GM20000 (cell line): ENCODE results near the gene TOX2.

Experiments used
- DNase-seq: peaks from one replicate; pipeline ENCODE4 v3.0.0; 2012; ENCODE audit warnings: low spot score
- CTCF ChIP-seq: IDR thresholded peaks from 2 replicates; pipeline ENCODE4 v1.5.1; 2012; ENCODE audit warnings: mild to moderate bottlenecking, control low read depth; ENCODE audit errors: extremely low read depth, missing control alignments

The TOX2 gene

GRCh38 chr20:44020406-44021148, 105.9 kb downstream of the TOX2 start:
- TF ChIP-seq CTCF: no peak
- no peak for DNase-seq

GRCh38 chr20:44021186-44021585, 106.5 kb downstream of the TOX2 start:
- no peak for TF ChIP-seq CTCF

GRCh38 chr20:44021900-44022299, 107.2 kb downstream of the TOX2 start:
- no peak for TF ChIP-seq CTCF

More at GRCh38 chr20:44021186-44021585, 106.5 kb downstream of the TOX2 start:
- no peak for DNase-seq

GRCh38 chr20:44022464-44022863, 107.8 kb downstream of the TOX2 start:
- DNase-seq: no peak

More at GRCh38 chr20:44021900-44022299, 107.2 kb downstream of the TOX2 start:
- no peak for DNase-seq

GRCh38 chr20:44023515-44024371, 109.1 kb downstream of the TOX2 start:
- TF ChIP-seq CTCF: no peak
- no peak for DNase-seq

More at GRCh38 chr20:44022464-44022863, 107.8 kb downstream of the TOX2 start:
- no peak for TF ChIP-seq CTCF

GRCh38 chr20:44024820-44025580, 110.3 kb downstream of the TOX2 start:
- no peak for DNase-seq
- TF ChIP-seq CTCF: no peak
